Neuronal stem cell (in vitro differentiated cells): ENCODE measurements around the gene A4GALT.
A peak's percentile ranks its signal among the peaks of the same experiment; 100 is the strongest.
"Not testable (repeated sequence)": the region's sequence is repeated elsewhere in the genome, so short reads cannot be mapped to it uniquely, and the experiment has no call there.

ENCODE experiments used
- DNase-seq: peaks from one replicate; pipeline ENCODE4 v3.0.0-alpha.2; 2013; ENCODE audit warnings: low spot score
- H2AFZ ChIP-seq: one replicate; pipeline ENCODE4 v1.6.1; 2013; ENCODE audit warnings: mild to moderate bottlenecking, low read length, inconsistent platforms
- H2AK5ac ChIP-seq: 2 replicates; pipeline ENCODE4 v1.6.1; 2013; ENCODE audit warnings: low read depth, mild to moderate bottlenecking, inconsistent platforms, low read length, moderate library complexity, mixed read lengths
- H2BK120ac ChIP-seq: 2 replicates; pipeline ENCODE4 v1.6.1; 2013; ENCODE audit warnings: low read depth, mild to moderate bottlenecking, inconsistent platforms, low read length, moderate library complexity, mixed read lengths
- H2BK12ac ChIP-seq: one replicate; pipeline ENCODE4 v1.6.1; 2013; ENCODE audit warnings: low read length, inconsistent platforms
- H2BK15ac ChIP-seq: 2 replicates; pipeline ENCODE4 v1.6.1; 2013; ENCODE audit warnings: mild to moderate bottlenecking, low read length, inconsistent platforms, mixed read lengths
- H2BK5ac ChIP-seq: one replicate; pipeline ENCODE4 v1.6.1; 2013; ENCODE audit warnings: inconsistent platforms, mild to moderate bottlenecking, low read length, moderate library complexity
- H3K14ac ChIP-seq: one replicate; pipeline ENCODE4 v1.6.1; 2013; ENCODE audit warnings: low read length, inconsistent platforms
- H3K18ac ChIP-seq: 2 replicates; pipeline ENCODE4 v1.6.1; 2013; ENCODE audit warnings: low read length, inconsistent platforms
- H3K23ac ChIP-seq: 2 replicates; pipeline ENCODE4 v1.6.1; 2013; ENCODE audit warnings: low read depth, mild to moderate bottlenecking, mixed read lengths, low read length, inconsistent platforms; ENCODE audit not compliant: poor library complexity
- H3K27ac ChIP-seq: replicated peaks from 3 replicates; pipeline ENCODE4 v1.5.1; 2013; ENCODE audit warnings: low read length, inconsistent platforms
- H3K27me3 ChIP-seq, 3 experiments: 2 replicates each; pipeline ENCODE4 v1.6.1; 2013; ENCODE audit warnings: low read length in 3 of 3, mild to moderate bottlenecking in 2 of 3, inconsistent platforms in 1 of 3, low read depth in 1 of 3, mixed read lengths in 1 of 3, moderate library complexity in 1 of 3; ENCODE audit not compliant: control insufficient read depth in 3 of 3, insufficient read depth in 3 of 3
- H3K36me3 ChIP-seq, 2 donors: replicated peaks in 1 of 2; 2 replicates each; pipeline ENCODE4 v1.6.1; 2013; ENCODE audit warnings: low read length in 2 of 2; ENCODE audit not compliant: control insufficient read depth in 2 of 2, insufficient read depth in 2 of 2
- H3K4ac ChIP-seq: 2 replicates; pipeline ENCODE4 v1.6.1; 2013; ENCODE audit warnings: inconsistent platforms, mild to moderate bottlenecking, low read length, moderate library complexity
- H3K4me1 ChIP-seq, 2 donors: 1 replicate in 1 of 2; 2 replicates in 1 of 2; pipeline ENCODE4 v1.6.1; 2013; ENCODE audit warnings: low read length in 2 of 2, low read depth in 1 of 2; ENCODE audit not compliant: control insufficient read depth in 2 of 2, insufficient read depth in 1 of 2
- H3K4me2 ChIP-seq: one replicate; pipeline ENCODE4 v1.6.1; 2013; ENCODE audit warnings: mild to moderate bottlenecking, low read length, inconsistent platforms; ENCODE audit not compliant: insufficient read depth, poor library complexity, severe bottlenecking
- H3K4me3 ChIP-seq, 2 donors: 2 replicates each; pipeline ENCODE4 v1.5.1; 2013; ENCODE audit warnings: low read length in 2 of 2, mild to moderate bottlenecking in 2 of 2, inconsistent platforms in 1 of 2, moderate library complexity in 1 of 2
- H3K79me1 ChIP-seq: one replicate; pipeline ENCODE4 v1.6.1; 2013; ENCODE audit warnings: low read depth, mild to moderate bottlenecking, inconsistent platforms, low read length, moderate library complexity
- H3K9ac ChIP-seq: one replicate; pipeline ENCODE4 v1.6.1; 2013; ENCODE audit warnings: mild to moderate bottlenecking, low read depth, low read length, inconsistent platforms; ENCODE audit not compliant: poor library complexity
- H3K9me3 ChIP-seq, 2 donors: replicated peaks in 1 of 2; 2 replicates each; pipeline versions ENCODE3 to v1.6.1; 2013; ENCODE audit warnings: low read length in 2 of 2, mild to moderate bottlenecking in 2 of 2, inconsistent platforms in 1 of 2, low read depth in 1 of 2, mixed read lengths in 1 of 2, moderate library complexity in 1 of 2; ENCODE audit not compliant: control insufficient read depth in 2 of 2, insufficient read depth in 1 of 2
- H4K8ac ChIP-seq: one replicate; pipeline ENCODE4 v1.6.1; 2013; ENCODE audit warnings: low read depth, mild to moderate bottlenecking, inconsistent platforms, low read length, moderate library complexity
- H4K91ac ChIP-seq: one replicate; pipeline ENCODE4 v1.6.1; 2013; ENCODE audit warnings: low read length, low read depth, mild to moderate bottlenecking, inconsistent platforms; ENCODE audit not compliant: poor library complexity
- WGBS, 2 donors: extraction: QIAGEN DNeasy Blood & Tissue Kit; methylation state at CpG; one replicate each; pipeline ENCODE4 v1.1.7; 2013; ENCODE audit warnings: missing lambda C conversion rate in 2 of 2, mixed read lengths in 1 of 2; ENCODE audit not compliant: insufficient read length in 2 of 2, insufficient replicate concordance in 1 of 2; ENCODE audit errors: extremely low coverage in 2 of 2; 5-methylcytosine and 5-hydroxymethylcytosine counted together

The A4GALT gene

GRCh38 chr22:42755121-42755520, 34.5 kb upstream of the A4GALT start:
- not testable (repeated sequence) for H4K8ac ChIP-seq, H2BK15ac ChIP-seq, H2BK12ac ChIP-seq, H2BK120ac ChIP-seq, H3K4me2 ChIP-seq, H2BK5ac ChIP-seq, H3K36me3 ChIP-seq, H3K4me3 ChIP-seq, H3K18ac ChIP-seq, H3K4ac ChIP-seq, DNase-seq, H3K9me3 ChIP-seq, H3K9ac ChIP-seq, H3K14ac ChIP-seq, H2AFZ ChIP-seq, H3K27ac ChIP-seq, H3K23ac ChIP-seq, H4K91ac ChIP-seq, H3K79me1 ChIP-seq, H2AK5ac ChIP-seq, H3K4me1 ChIP-seq
- peaks cover 0 to 20% (median 0%) of the 10 kb centered on the region in 3 experiments for H3K27me3 ChIP-seq
- WGBS, 2 donors, result no CpG with 5 or more reads among the region's 16 CpGs

GRCh38 chr22:42754658-42755057, 34.0 kb upstream of the A4GALT start:
- H3K4me2 ChIP-seq, result no peak overlapping the region
- no peak overlapping the region for H3K14ac ChIP-seq
- H2AFZ ChIP-seq, result no peak overlapping the region
- no peak for DNase-seq
- no peak overlapping the region for H3K4me3 ChIP-seq
- no peak overlapping the region for H4K91ac ChIP-seq
- no CpG with 5 or more reads among the region's 6 CpGs for WGBS, 2 donors
- no peak overlapping the region for H3K18ac ChIP-seq
- no peak overlapping the region for H2BK5ac ChIP-seq
- H4K8ac ChIP-seq, result no peak overlapping the region
- H2BK12ac ChIP-seq, result no peak overlapping the region
- no peak overlapping the region for H3K9ac ChIP-seq
- no peaks in the 10 kb centered on the region for H3K36me3 ChIP-seq
- H3K27me3 ChIP-seq, result peaks cover 0 to 20% (median 0%) of the 10 kb centered on the region in 3 experiments
- no peak overlapping the region for H3K4ac ChIP-seq
- no peak overlapping the region for H2BK120ac ChIP-seq
- no peaks in the 10 kb centered on the region for H3K79me1 ChIP-seq
- H3K23ac ChIP-seq, result no peak overlapping the region
- no peak overlapping the region for H3K27ac ChIP-seq
- H2AK5ac ChIP-seq, result no peak overlapping the region
- H2BK15ac ChIP-seq, result no peak overlapping the region
- peaks cover 0 to 2% of the 10 kb centered on the region in 2 donors for H3K4me1 ChIP-seq
- no peaks in the 10 kb centered on the region for H3K9me3 ChIP-seq

GRCh38 chr22:42752912-42753311, 32.2 kb upstream of the A4GALT start:
- Histone ChIP-seq H4K91ac (no peak overlapping the region), H2AK5ac (peak overlapping the region; percentile 16)

GRCh38 chr22:42752230-42752746, 31.6 kb upstream of the A4GALT start:
- Histone ChIP-seq H2BK12ac (peak overlapping the region; percentile 14), H2BK120ac (no peak overlapping the region), H2BK5ac (peak overlapping the region; percentile 17), H2BK15ac (no peak overlapping the region), H3K4me2 (no peak overlapping the region), H3K18ac (peak overlapping the region; percentile 14), H3K23ac (no peak overlapping the region), H3K27ac (no peak overlapping the region), H4K91ac (no peak overlapping the region), H3K9me3 (no peaks in the 10 kb centered on the region), H3K14ac (no peak overlapping the region), H2AK5ac (peak overlapping the region; percentile 16), H4K8ac (no peak overlapping the region), H3K4ac (no peak overlapping the region), H3K36me3 (no peaks in the 10 kb centered on the region), H3K79me1 (no peaks in the 10 kb centered on the region), H3K9ac (no peak overlapping the region), H3K27me3 (peaks cover 0 to under 1% (median 0%) of the 10 kb centered on the region in 3 experiments), H3K4me3 (no peak overlapping the region), H3K4me1 (peaks cover 2 to 4% of the 10 kb centered on the region in 2 donors), H2AFZ (no peak overlapping the region)
- WGBS, 2 donors, result no CpG with 5 or more reads among the region's 12 CpGs
- DNase-seq, result no peak

More at GRCh38 chr22:42752912-42753311, 32.2 kb upstream of the A4GALT start:
- no peak overlapping the region for H3K18ac ChIP-seq
- no peak overlapping the region for H3K4ac ChIP-seq
- H3K14ac ChIP-seq, result no peak overlapping the region
- H3K79me1 ChIP-seq, result no peaks in the 10 kb centered on the region
- no peak overlapping the region for H2BK15ac ChIP-seq
- peaks cover 2 to 4% of the 10 kb centered on the region in 2 donors for H3K4me1 ChIP-seq
- H3K36me3 ChIP-seq, result no peaks in the 10 kb centered on the region
- no peak overlapping the region for H3K27ac ChIP-seq
- H2BK5ac ChIP-seq, result peak overlapping the region; percentile 17
- DNase-seq, result no peak
- H3K23ac ChIP-seq, result no peak overlapping the region
- no peak overlapping the region for H3K4me2 ChIP-seq
- H3K4me3 ChIP-seq, result no peak overlapping the region
- no CpG with 5 or more reads among the region's 7 CpGs for WGBS, 2 donors
- no peak overlapping the region for H2AFZ ChIP-seq
- H4K8ac ChIP-seq, result no peak overlapping the region
- no peaks in the 10 kb centered on the region for H3K9me3 ChIP-seq
- H3K27me3 ChIP-seq, result peaks cover 0 to 7% (median 0%) of the 10 kb centered on the region in 3 experiments
- no peak overlapping the region for H3K9ac ChIP-seq
- no peak overlapping the region for H2BK12ac ChIP-seq
- H2BK120ac ChIP-seq, result no peak overlapping the region
